ENCODE results near the gene EEFSEC.

The EEFSEC gene

DNA sequence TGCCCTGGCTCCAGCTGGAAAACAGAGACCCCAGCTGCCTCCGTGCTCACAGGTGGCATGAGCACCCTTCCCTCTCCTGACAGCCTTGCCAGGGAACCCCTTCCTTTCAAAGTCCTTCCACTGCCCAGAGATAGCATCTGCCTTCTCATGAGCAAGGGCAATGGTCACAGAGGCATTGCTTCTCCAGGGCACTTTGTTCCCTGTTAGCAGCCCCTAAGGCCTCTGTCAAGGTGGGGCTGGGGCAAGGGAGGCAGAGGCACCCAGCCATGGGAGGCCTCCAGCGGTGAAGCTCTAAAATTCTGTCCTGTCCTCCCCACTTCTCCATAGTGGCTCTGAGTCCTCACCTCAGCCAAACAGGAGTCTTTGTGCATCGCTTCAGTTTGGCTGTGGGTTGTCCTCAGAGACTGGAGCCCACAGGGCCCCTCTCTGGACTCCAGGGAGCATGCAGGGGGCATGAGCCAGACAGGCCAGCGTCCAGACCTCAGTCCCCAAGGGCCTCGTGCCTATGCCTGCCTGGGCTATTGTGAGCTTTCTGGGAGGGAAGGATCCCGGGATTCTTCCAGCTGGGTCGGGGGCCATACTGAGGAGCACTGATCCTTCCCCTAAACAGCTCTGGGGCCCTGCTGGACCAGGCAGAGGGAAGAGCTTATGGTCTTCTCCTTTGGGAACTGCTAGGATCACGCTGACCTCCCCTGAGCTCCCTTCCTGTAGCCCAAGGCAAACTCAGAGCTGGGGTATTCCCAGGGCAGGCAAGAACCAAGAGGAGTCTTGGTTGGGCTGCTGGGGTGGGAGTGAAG is 206.8 kb downstream of the EEFSEC start:
- Histone ChIP-seq H3K36me3 (ENCODE audit: control insufficient read depth in 1 of 2, insufficient read depth in 2 of 2, low read length in 2 of 2) (peaks cover 9 to 16% of the 10 kb centered on the region in 2 donors), H3K27ac (ENCODE audit: low read length) (no peak overlapping the region), H3K4me1 (ENCODE audit: control insufficient read depth in 1 of 2, insufficient read depth in 2 of 2, low read length in 2 of 2) (peaks cover 0 to 2% of the 10 kb centered on the region in 2 donors), H3K9me3 (ENCODE audit: control insufficient read depth in 1 of 2, low read length in 2 of 2) (no peaks in the 10 kb centered on the region), H3K4me3 (ENCODE audit: low read depth in 1 of 2, low read length in 2 of 2) (no peak overlapping the region), H3K27me3 (ENCODE audit: low read depth, low read length) (no peaks in the 10 kb centered on the region)

GRCh38 chr3:128360705-128361271 is 207.5 kb downstream of the EEFSEC start:
- Histone ChIP-seq H3K9me3 (ENCODE audit: control insufficient read depth in 1 of 2, low read length in 2 of 2) (no peaks in the 10 kb centered on the region), H3K36me3 (ENCODE audit: control insufficient read depth in 1 of 2, insufficient read depth in 2 of 2, low read length in 2 of 2) (peaks cover 9 to 16% of the 10 kb centered on the region in 2 donors), H3K4me3 (ENCODE audit: low read depth in 1 of 2, low read length in 2 of 2) (no peak overlapping the region), H3K4me1 (ENCODE audit: control insufficient read depth in 1 of 2, insufficient read depth in 2 of 2, low read length in 2 of 2) (no peaks in the 10 kb centered on the region), H3K27me3 (ENCODE audit: low read depth, low read length) (no peaks in the 10 kb centered on the region), H3K27ac (ENCODE audit: low read length) (no peak overlapping the region)

GRCh38 chr3:128362026-128362965 is 209.0 kb downstream of the EEFSEC start:
- H3K27me3 ChIP-seq (ENCODE audit: low read depth, low read length) = no peaks in the 10 kb centered on the region
- no peaks in the 10 kb centered on the region for H3K4me1 ChIP-seq (ENCODE audit: control insufficient read depth in 1 of 2, insufficient read depth in 2 of 2, low read length in 2 of 2)
- H3K4me3 ChIP-seq (ENCODE audit: low read depth in 1 of 2, low read length in 2 of 2) = no peak overlapping the region
- no peaks in the 10 kb centered on the region for H3K9me3 ChIP-seq (ENCODE audit: control insufficient read depth in 1 of 2, low read length in 2 of 2)
- H3K36me3 ChIP-seq (ENCODE audit: control insufficient read depth in 1 of 2, insufficient read depth in 2 of 2, low read length in 2 of 2) = peaks cover 12 to 17% of the 10 kb centered on the region in 2 donors
- no peak overlapping the region for H3K27ac ChIP-seq (ENCODE audit: low read length)

- H3K36me3 ChIP-seq (ENCODE audit: control insufficient read depth in 1 of 2, insufficient read depth in 2 of 2, low read length in 2 of 2) = peaks cover 7 to 8% of the 10 kb centered on the region in 2 donors
- H3K9me3 ChIP-seq (ENCODE audit: control insufficient read depth in 1 of 2, low read length in 2 of 2) = no peaks in the 10 kb centered on the region
- no peaks in the 10 kb centered on the region for H3K27me3 ChIP-seq (ENCODE audit: low read depth, low read length)
- no peaks in the 10 kb centered on the region for H3K4me1 ChIP-seq (ENCODE audit: control insufficient read depth in 1 of 2, insufficient read depth in 2 of 2, low read length in 2 of 2)
- H3K27ac ChIP-seq (ENCODE audit: low read length) = no peak overlapping the region
- no peak overlapping the region for H3K4me3 ChIP-seq (ENCODE audit: low read depth in 1 of 2, low read length in 2 of 2)
Measured at GRCh38 chr3:128364291-128364690, 211.0 kb downstream of the EEFSEC start.

DNA sequence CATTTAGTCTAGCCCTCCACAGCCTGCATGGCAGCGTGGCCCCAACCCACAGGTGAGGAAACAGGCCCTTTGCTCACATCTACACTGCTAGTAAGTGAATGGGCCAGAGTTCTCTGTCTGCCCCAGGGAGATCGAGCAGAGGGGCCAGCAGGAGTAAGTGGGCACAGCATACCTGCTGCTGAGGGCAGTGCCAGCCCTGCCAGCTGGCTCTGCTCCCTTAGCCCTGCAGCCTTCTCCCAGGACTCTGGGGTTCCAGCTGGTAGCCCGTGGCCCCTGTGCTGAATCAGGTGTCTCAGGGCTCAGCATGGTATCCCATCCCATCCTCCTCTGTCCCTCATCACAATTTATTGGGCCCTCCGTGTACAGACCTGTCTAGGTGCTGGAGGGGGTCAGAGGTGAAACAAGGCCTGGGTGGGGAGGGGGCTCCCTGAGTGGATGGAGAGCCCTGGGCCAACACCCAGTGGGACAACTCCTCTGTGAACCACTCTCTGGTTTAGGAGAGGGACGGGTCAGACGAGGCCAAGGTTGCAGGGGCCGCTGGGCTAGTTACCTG is 211.6 kb downstream of the EEFSEC start:
- Histone ChIP-seq H3K27ac (ENCODE audit: low read length) (no peak overlapping the region), H3K27me3 (ENCODE audit: low read depth, low read length) (no peaks in the 10 kb centered on the region), H3K9me3 (ENCODE audit: control insufficient read depth in 1 of 2, low read length in 2 of 2) (no peaks in the 10 kb centered on the region), H3K4me3 (ENCODE audit: low read depth in 1 of 2, low read length in 2 of 2) (no peak overlapping the region), H3K36me3 (ENCODE audit: control insufficient read depth in 1 of 2, insufficient read depth in 2 of 2, low read length in 2 of 2) (peaks cover 7 to 8% of the 10 kb centered on the region in 2 donors), H3K4me1 (ENCODE audit: control insufficient read depth in 1 of 2, insufficient read depth in 2 of 2, low read length in 2 of 2) (no peaks in the 10 kb centered on the region)

DNA sequence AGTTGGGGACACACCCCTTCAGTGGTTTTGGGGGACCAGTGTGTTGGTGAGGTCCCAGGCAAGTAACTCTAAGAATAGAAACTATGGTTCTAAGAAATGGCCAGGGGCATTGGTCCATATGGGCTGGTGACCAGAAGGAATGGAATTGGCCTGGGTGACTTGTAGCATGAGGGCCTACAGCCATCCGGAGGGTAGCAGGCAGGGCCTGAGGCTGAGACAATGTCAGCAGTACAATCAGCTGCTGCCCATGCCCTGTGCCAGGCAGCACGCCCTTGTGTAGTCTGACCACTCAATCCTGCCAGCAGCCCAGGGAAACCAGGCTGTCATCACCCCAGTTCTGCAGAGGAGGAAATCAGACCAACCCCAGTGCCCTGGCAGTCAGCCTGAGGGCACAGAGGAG is 212.9 kb downstream of the EEFSEC start:
- no peaks in the 10 kb centered on the region for H3K27me3 ChIP-seq (ENCODE audit: low read depth, low read length)
- H3K4me1 ChIP-seq (ENCODE audit: control insufficient read depth in 1 of 2, insufficient read depth in 2 of 2, low read length in 2 of 2) = no peaks in the 10 kb centered on the region
- peaks cover 7 to 8% of the 10 kb centered on the region in 2 donors for H3K36me3 ChIP-seq (ENCODE audit: control insufficient read depth in 1 of 2, insufficient read depth in 2 of 2, low read length in 2 of 2)
- no peak overlapping the region for H3K4me3 ChIP-seq (ENCODE audit: low read depth in 1 of 2, low read length in 2 of 2)
- no peaks in the 10 kb centered on the region for H3K9me3 ChIP-seq (ENCODE audit: control insufficient read depth in 1 of 2, low read length in 2 of 2)
- H3K27ac ChIP-seq (ENCODE audit: low read length) = no peak overlapping the region

DNA sequence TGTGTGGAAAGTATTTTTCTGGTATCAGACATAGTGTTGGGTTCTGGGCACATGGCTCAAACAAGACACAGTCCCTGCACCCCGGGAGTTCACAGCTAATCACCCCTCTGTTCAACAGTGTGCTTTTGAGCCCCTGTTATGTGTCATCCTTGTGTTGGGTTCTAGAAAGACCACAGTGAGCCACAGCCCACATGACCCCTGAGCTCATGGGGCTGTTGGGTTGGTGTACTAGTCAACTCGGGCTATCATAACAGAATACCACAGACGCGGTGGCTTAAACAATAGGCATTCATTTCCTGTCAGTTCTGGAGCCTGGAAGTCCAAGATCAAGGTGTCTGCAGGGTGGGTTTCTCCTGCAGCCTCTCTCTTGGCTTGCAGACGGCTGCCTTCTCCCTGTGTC is 213.4 kb downstream of the EEFSEC start:
- no peaks in the 10 kb centered on the region for H3K4me1 ChIP-seq (ENCODE audit: control insufficient read depth in 1 of 2, insufficient read depth in 2 of 2, low read length in 2 of 2)
- peaks cover 5 to 8% of the 10 kb centered on the region in 2 donors for H3K36me3 ChIP-seq (ENCODE audit: control insufficient read depth in 1 of 2, insufficient read depth in 2 of 2, low read length in 2 of 2)
- no peak overlapping the region for H3K4me3 ChIP-seq (ENCODE audit: low read depth in 1 of 2, low read length in 2 of 2)
- H3K27me3 ChIP-seq (ENCODE audit: low read depth, low read length) = no peaks in the 10 kb centered on the region
- no peaks in the 10 kb centered on the region for H3K9me3 ChIP-seq (ENCODE audit: control insufficient read depth in 1 of 2, low read length in 2 of 2)
- no peak overlapping the region for H3K27ac ChIP-seq (ENCODE audit: low read length)

- no peaks in the 10 kb centered on the region for H3K4me1 ChIP-seq (ENCODE audit: control insufficient read depth in 1 of 2, insufficient read depth in 2 of 2, low read length in 2 of 2)
- no peaks in the 10 kb centered on the region for H3K9me3 ChIP-seq (ENCODE audit: control insufficient read depth in 1 of 2, low read length in 2 of 2)
- no peak overlapping the region for H3K4me3 ChIP-seq (ENCODE audit: low read depth in 1 of 2, low read length in 2 of 2)
- H3K27ac ChIP-seq (ENCODE audit: low read length) = no peak overlapping the region
- H3K36me3 ChIP-seq (ENCODE audit: control insufficient read depth in 1 of 2, insufficient read depth in 2 of 2, low read length in 2 of 2) = peaks cover 2 to 8% of the 10 kb centered on the region in 2 donors
- H3K27me3 ChIP-seq (ENCODE audit: low read depth, low read length) = no peaks in the 10 kb centered on the region
Measured at GRCh38 chr3:128367221-128367620, 213.9 kb downstream of the EEFSEC start.

- Histone ChIP-seq H3K27me3 (ENCODE audit: low read depth, low read length) (no peaks in the 10 kb centered on the region), H3K9me3 (ENCODE audit: control insufficient read depth in 1 of 2, low read length in 2 of 2) (no peaks in the 10 kb centered on the region), H3K27ac (ENCODE audit: low read length) (no peak overlapping the region), H3K36me3 (ENCODE audit: control insufficient read depth in 1 of 2, insufficient read depth in 2 of 2, low read length in 2 of 2) (peaks cover 2 to 8% of the 10 kb centered on the region in 2 donors), H3K4me3 (ENCODE audit: low read depth in 1 of 2, low read length in 2 of 2) (no peak overlapping the region), H3K4me1 (ENCODE audit: control insufficient read depth in 1 of 2, insufficient read depth in 2 of 2, low read length in 2 of 2) (no peaks in the 10 kb centered on the region)
Measured at GRCh38 chr3:128367761-128368160, 214.5 kb downstream of the EEFSEC start.

DNA sequence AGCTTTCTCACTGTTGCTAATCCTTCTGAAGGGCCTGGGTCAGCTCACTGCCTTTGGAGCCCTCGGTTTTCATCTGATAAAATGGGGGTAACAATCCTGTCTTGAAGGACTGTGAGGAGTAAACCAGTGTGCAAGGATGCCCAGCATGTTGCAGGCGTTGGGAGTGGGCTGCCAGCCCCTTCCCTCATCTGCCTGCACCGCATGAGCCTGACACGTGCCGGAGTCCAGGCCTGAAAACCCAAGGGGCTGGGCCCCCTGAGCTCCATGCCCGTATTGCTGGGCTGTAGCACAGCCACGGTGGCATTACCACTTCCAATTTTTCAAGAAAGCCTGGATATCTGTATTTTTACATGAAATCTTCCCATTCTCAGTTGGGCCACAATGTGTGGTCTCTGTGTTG is 215.3 kb downstream of the EEFSEC start:
- peaks cover 2 to 8% of the 10 kb centered on the region in 2 donors for H3K36me3 ChIP-seq (ENCODE audit: control insufficient read depth in 1 of 2, insufficient read depth in 2 of 2, low read length in 2 of 2)
- no peaks in the 10 kb centered on the region for H3K27me3 ChIP-seq (ENCODE audit: low read depth, low read length)
- no peaks in the 10 kb centered on the region for H3K9me3 ChIP-seq (ENCODE audit: control insufficient read depth in 1 of 2, low read length in 2 of 2)
- no peak overlapping the region for H3K4me3 ChIP-seq (ENCODE audit: low read depth in 1 of 2, low read length in 2 of 2)
- H3K4me1 ChIP-seq (ENCODE audit: control insufficient read depth in 1 of 2, insufficient read depth in 2 of 2, low read length in 2 of 2) = no peaks in the 10 kb centered on the region
- no peak overlapping the region for H3K27ac ChIP-seq (ENCODE audit: low read length)
